Fibroblast of skin of scalp (primary cell): ENCODE measurements around the gene COX7A2. TPM values are rescaled to one million over a fixed set of nuclear protein-coding genes. Genes with fewer than 3 reads are reported as not detected.

Experiments used
- DNase-seq: peaks from one replicate; pipeline ENCODE4 v3.0.0-alpha.2; 2013
- polyA plus RNA-seq, 2 experiments: library from polyadenylated mRNA; unstranded; fragments of 120-200 nt; gene quantifications; one replicate each; pipeline ENCODE4 v1.2.1, GENCODE V29; 2013; ENCODE audit not compliant: insufficient read length in 2 of 2

Gene COX7A2, protein sequence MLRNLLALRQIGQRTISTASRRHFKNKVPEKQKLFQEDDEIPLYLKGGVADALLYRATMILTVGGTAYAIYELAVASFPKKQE
- 289 TPM for polyA plus RNA-seq (2013, experiment 1 of 2; ENCODE audit: insufficient read length)
- 277 TPM for polyA plus RNA-seq (2013, experiment 2 of 2; ENCODE audit: insufficient read length)

GRCh38 chr6:75243333-75244062 is at the start of gene COX7A2:
TSS of gene COX7A2 (minus strand) at chr6:75243801. CDS start at chr6:75243734, 67 bp downstream.
- peak; percentile 97 for DNase-seq

DNA sequence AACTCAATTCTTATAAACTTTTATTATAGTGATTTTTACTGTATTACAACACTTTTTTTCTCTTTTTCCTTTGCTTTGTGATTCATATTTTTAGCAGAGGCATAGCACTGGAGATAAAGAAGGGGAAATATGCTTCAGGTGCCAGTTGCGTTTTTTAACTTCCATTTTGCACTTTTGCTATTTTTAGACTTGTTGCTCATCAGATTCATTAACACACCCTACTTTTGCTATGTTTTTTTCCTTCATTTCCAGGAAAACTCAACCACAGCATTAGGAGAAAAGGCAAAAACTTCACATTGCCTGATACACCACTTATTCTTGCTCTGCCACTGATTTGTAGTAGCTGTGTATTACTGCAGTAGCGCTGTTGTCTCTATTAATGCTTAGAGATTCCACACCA is 49.0 kb upstream of the COX7A2 start:
- no peak for DNase-seq

DNA sequence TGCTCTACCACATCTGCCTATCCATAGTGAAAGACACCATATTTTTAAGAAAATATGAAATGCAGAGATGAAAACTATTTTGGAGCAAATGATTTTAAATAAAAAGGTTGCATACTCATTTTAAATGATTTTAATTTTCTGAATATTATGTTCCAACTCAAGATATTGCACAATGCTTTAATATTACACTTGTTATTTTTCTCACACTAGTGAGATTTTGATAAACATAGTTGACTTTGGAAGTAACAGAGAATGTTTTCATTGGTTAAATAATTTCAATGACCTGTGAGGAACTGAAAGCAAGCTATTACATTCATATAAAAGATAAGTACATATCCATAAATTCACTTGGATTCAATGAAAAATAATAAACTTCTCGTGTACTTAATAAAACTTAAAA is 48.1 kb upstream of the COX7A2 start:
- no peak for DNase-seq

- no peak for DNase-seq
These were observed 47.7 kb upstream of the COX7A2 start for GRCh38 chr6:75291331-75291730.

- no peak for DNase-seq
These were observed 46.7 kb upstream of the COX7A2 start for GRCh38 chr6:75290136-75290945.

DNA sequence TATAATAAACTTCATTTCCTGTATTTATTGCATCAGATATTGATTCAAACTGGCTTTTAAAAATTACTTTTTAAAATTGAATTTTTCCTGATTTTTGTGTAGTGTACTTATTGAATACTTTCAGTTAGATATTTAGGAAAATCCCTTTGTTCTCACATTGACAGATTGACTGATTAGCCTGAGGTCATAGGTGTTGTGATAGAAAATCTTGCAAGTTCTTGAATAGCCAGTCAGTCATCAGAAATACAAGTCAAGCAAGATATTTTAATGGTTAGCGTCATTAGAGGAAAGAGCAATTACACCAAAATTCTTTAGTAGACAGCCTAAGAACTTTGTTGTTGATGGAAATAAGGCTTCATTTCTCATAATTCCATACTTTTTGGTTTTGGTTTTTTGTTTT is 44.4 kb upstream of the COX7A2 start:
- DNase-seq = no peak

GRCh38 chr6:75287424-75287823 is 43.8 kb upstream of the COX7A2 start:
- no peak for DNase-seq

- no peak for DNase-seq
These were observed 43.4 kb upstream of the COX7A2 start for GRCh38 chr6:75286955-75287354.

DNA sequence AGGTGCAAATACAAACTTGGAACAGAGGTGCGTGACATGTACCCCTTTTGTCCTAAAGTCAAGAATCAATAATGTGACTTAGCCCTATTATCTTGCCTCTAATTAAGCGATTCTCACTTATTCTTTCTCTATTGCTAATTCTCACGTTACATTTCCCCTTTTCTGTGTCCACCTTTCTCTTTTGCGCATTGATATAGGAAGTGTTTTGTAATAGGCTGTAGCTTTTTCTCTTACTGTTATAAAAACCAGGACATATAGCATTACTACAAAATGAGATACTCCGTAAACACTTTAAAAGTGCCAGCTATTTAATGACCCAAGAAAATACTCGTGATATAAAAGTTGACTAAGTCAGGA is 41.7 kb upstream of the COX7A2 start:
- no peak for DNase-seq

GRCh38 chr6:75284632-75285282 is 41.2 kb upstream of the COX7A2 start, which contains the start of gene TMEM30A:
TSS of gene TMEM30A (minus strand) at chr6:75284792. CDS start at chr6:75284638, 154 bp downstream.
- DNase-seq = peak; percentile 99

GRCh38 chr6:75283907-75284631 is 40.5 kb upstream of the COX7A2 start:
- DNase-seq = peak; percentile 16

DNA sequence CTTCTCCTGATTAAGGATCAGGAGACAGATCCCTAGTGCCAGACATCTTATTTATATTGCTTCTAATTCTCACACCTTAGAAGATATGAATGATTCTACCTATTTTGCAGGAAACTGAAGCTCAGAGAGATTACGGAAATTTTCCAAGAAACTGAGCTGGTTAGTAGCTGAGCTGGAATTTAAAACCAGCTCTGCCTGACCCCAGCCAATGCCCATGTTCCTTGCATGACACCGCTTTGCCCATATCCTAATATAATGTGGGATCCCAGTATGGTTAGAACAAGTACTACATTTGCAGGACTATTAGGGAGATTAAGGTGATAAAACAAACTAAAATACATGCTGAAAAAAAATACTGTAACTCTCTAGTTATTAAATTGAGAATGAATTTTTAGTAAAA is 39.1 kb upstream of the COX7A2 start:
- DNase-seq = no peak

DNA sequence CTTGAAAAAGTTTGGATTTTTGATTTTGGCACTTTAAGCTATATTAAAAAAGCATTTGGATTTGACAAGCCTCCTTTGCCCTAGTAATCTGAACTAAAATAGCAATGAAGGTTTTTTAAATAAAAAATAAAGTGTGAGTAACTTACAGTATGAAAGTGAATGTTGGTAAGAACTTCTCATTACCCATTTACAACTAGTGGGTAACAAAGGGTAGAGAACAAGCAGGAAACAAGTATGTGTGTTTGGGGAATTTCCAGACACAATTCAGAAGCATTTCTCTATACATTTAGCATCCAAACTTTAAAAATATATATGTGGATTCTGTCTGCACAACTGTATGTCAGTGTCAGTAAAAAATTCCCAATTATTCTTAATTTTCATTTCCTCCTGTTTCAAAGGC is 38.1 kb upstream of the COX7A2 start:
- no peak for DNase-seq

DNA sequence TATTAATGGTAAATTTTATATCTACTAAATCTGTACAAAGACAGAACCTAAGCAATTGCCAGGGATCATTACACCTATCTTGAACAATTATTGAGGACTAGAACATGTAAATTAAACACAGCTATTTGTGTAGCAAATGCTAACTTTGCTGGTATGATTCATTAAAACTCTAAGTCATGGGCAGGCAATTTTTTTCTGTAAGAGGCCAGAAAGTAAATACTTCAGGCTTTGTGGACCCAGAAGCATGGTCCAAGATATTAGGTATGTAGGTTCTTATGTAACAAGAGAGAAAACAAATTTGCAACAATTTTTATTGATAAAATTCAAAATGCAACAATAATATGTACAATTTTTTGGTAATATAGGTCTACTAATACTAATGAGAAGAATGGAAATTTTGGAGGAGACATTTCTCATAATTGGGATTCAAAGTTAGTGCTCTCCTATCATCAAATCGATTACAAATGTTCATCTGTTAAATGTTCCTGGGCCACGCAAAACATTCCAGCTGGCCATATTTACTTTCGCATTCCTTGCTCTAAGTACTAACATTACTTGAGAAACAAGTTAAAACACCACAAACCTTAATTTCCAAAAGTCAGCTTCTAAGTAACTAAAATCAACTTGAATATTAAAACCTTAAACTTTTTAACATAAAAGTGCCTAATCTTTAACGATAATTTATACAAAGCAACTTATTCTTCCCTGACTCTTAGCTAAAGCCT is 36.7 kb upstream of the COX7A2 start:
- no peak for DNase-seq

GRCh38 chr6:75279418-75279817 is 35.8 kb upstream of the COX7A2 start:
- no peak for DNase-seq

DNA sequence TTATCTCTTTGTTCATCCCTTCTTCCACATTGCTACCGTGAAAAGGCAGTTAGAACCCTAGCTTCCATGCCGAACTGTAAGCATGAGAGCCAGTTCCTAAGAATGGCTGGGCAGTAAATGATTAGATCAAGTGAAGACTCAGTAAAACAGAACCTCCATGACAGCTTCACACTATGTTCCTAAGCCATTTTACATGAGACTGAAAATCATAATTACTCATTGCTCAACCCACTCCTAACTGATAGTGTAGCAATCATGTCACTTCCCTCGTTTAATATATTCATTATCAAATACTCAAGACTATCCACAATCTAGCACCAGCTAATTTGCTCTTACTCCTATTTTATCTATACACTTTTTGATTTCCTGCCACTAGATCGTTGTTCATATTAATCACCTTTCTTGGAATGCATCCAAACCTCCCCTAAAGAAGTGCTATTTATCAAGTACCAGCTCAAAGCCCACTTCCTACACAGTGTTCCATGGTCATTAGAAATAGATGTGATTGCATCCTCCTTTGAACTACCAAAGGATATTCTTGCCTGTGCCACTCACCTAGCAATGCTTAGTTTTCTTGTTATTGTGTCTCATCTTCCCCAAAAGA is 35.0 kb upstream of the COX7A2 start:
- DNase-seq = no peak

GRCh38 chr6:75275067-75275466 is 31.5 kb upstream of the COX7A2 start:
- peak; percentile 85 for DNase-seq

DNA sequence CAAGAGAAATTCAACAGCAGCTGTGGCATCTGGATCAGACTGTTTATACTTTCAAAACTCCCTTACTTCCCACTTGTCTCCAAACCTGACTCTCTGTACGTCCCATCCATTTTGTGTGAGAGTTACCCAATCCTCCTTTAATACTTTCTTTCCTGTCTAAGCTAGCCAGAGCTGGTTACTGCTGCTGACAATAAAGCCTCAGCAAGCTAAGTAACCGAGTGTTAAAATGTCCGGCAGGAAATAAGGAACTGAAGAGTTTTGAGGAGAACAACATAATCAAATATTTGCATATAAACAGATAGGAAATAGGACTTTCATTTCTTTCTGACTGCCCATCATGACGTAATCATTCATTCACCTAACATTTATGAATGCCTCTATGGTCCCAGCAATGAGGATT is 29.4 kb upstream of the COX7A2 start:
- DNase-seq = no peak

GRCh38 chr6:75272145-75272840 is 28.7 kb upstream of the COX7A2 start:
- DNase-seq = peak; percentile 58

DNA sequence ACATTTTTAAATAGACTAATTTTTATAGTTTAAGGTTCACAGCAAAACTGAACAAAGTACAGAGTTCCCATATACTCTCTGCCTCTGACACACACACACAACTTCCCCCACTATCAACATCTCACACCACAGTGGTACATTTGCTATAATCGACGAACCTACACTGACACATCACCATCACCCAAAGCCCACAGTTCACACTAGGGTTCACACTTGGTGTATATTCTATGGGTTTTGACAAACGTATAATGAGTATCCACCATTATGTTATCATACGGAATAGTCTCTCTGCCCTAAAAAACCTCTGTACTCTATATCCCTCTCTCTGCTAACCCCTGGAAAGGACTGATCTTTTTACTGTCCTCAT is 25.4 kb upstream of the COX7A2 start:
- no peak for DNase-seq
